HG03108 (cell line): ENCODE measurements around the gene ACTR6.
"Not testable (repeated sequence)": the region's sequence is repeated elsewhere in the genome, so short reads cannot be mapped to it uniquely, and the experiment has no call there.

Experiments
- ATAC-seq: cut with Tn5 transposase; IDR thresholded peaks from one replicate; pipeline ENCODE4 v1.9.1; 2021; ENCODE audit warnings: moderate library complexity; ENCODE audit not compliant: unreplicated experiment

The ACTR6 gene

GRCh38 chr12:100200463-100201181 lies at the start of gene ACTR6:
Gene ACTR6, plus strand, starts transcription at chr12:100200815. Its CDS starts 37 bp downstream, at chr12:100200852.
- ATAC-seq, result peak; percentile 88

DNA sequence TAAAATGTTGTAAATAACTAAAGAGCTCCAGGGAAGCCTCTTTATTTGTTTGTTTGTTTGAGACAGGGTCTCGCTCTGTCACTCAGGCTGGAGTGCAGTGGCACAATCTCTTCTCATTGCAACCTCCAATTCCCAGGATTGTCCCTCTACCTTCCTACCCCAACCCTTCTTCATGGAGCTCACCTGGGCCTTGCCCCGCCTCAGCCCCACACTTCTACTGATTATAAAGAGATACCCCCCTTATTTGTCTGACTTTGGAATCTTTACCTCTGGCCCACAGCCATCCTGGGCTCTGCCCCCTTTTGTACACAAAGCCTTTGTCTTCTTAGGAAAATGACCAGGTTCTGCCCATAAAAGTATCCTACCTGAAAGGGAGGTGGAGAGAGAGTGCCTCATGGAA lies 48.8 kb upstream of the ACTR6 start:
- no peak for ATAC-seq

- no peak for ATAC-seq
These were observed 47.5 kb upstream of the ACTR6 start for GRCh38 chr12:100153131-100153530.

- peak; percentile 55 for ATAC-seq
These were observed 46.0 kb upstream of the ACTR6 start for GRCh38 chr12:100154474-100155247.

GRCh38 chr12:100156731-100157426 lies 43.7 kb upstream of the ACTR6 start:
- no peak for ATAC-seq

DNA sequence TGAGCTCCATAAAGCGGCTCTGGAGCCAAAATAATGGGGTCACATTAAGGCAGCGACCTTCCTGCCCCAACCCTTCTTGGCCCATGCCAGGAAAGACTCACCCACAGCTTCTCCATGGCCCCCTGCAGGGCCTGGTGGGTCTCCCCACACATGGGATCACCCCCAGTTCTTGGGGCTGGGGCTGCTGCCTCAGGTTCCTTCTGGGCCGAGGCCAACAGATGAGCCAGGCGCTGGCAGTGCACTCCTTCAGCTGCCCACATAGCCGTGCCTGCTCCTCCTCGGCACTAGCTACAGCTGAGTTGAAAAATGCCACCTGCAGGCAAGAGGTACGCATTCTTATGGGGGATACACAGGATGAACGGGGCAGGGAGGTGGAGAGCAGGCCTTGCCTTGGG lies 43.2 kb upstream of the ACTR6 start:
- ATAC-seq, result no peak

GRCh38 chr12:100158535-100158934 lies 42.1 kb upstream of the ACTR6 start:
- no peak for ATAC-seq

DNA sequence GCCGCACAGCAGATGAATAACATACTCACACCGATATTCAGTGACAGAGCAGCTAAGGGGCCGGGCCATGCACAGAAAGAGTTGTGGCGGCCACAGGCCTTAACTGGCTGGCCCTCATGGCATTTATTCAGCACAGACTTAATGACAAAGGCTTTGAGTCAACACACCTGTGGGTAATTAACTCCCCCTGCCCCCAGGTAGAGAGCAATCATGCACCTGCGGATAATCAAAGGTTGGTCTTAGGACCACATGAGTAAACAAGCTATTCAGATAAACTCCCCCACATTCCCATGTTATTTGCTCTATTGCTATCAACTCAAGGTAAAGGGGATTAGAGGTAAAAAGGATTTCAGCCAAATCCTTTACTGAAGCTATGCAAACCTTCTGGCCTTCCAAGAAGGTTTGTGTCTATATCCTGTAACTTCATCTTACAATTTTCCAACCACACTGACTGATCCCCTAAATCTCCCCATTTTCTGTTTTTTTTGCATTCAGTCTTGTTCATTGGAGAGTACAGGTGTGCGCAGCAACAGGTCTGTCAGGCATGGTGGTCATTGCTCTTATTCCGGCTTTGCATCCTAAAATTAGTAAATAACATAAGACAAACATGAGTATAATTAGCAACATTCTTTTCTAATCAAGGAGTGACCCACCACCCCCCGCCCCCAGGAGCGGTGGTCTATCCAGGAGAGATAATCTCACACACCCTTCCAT lies 41.1 kb upstream of the ACTR6 start:
- no peak for ATAC-seq

DNA sequence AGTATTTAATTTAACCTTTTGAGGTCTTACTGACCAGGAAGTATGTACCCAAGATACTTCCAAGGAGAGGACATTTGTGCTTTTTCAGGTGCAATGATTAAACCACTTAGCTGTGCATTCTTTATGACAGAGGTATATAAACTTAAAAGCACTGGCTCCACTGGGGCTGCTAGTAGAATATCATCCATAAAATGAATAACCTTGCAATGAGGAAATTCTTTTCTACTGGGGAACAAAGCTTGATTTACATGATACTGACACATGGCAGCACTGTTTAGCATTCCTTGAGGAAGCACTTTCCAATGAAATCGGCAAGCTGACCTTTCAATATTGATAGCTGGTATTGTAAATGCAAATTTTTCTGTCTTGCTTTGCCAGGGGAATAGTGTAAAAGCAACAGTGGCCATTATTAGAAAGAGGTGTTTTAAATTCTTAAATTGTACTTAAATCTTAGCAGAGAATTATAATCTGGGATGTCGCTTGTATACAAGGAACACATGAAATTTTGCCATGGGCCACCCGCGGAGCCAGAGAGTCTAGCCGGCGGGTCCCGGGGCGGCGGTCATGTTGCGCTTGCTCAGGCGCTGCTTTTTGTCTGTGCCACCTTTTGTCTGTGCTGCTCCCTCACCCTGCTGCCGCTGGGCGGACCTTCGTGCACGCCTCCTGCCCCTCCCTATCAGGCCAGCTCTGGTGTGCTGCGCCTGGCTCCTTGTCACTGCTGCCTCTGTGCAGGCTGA lies 37.0 kb upstream of the ACTR6 start:
- peak; percentile 100 for ATAC-seq

GRCh38 chr12:100164153-100164704 lies 36.4 kb upstream of the ACTR6 start:
- no peak for ATAC-seq

GRCh38 chr12:100165356-100165755 lies 35.3 kb upstream of the ACTR6 start:
- no peak for ATAC-seq

GRCh38 chr12:100166232-100166631 lies 34.4 kb upstream of the ACTR6 start:
- no peak for ATAC-seq

- ATAC-seq, result no peak
These were observed 32.1 kb upstream of the ACTR6 start for GRCh38 chr12:100168562-100168961.

GRCh38 chr12:100169345-100169744 lies 31.3 kb upstream of the ACTR6 start:
- no peak for ATAC-seq

DNA sequence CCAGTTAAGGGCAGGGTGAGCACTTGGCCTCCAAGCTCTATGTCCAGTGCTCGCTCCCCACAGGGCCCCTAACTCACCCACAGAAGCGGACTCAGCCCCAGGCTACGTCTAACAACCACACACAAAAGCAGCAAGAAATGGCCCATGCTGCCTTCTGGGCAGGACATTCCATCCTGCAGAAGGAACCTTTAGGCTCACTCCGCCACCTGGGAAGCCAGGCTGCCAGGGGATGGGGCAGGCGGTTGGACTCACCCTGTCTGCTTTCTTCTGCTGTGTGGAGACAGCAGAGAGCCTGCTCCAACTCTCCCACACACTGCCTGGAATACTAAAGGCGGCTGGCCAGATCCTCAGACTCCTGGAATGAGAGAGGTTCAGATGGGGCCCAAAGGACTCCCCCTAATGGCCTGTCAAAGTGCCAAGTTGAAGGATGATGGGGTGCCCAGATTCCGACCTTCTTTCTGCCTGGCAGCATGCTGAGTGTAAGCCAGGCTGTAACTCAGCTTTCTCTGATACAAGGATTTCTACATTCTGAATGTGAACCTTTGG lies 30.2 kb upstream of the ACTR6 start:
- ATAC-seq, result no peak

- ATAC-seq, result no peak
These were observed 29.4 kb upstream of the ACTR6 start for GRCh38 chr12:100171248-100171647.

GRCh38 chr12:100173111-100173510 lies 27.5 kb upstream of the ACTR6 start:
- no peak for ATAC-seq

- ATAC-seq, result no peak
These were observed 26.1 kb upstream of the ACTR6 start for GRCh38 chr12:100174495-100174894.

- ATAC-seq, result not testable (repeated sequence)
These were observed 24.1 kb upstream of the ACTR6 start for GRCh38 chr12:100176493-100176892.

GRCh38 chr12:100179252-100179651 lies 21.4 kb upstream of the ACTR6 start:
- no peak for ATAC-seq
